ENCODE measurements around the gene ADIRF.

- TF ChIP-seq SMC3 (conservative IDR thresholded peaks at IDR 0.05; ENCODE audit: poor library complexity): no peak
- TF ChIP-seq CTCF (IDR thresholded peaks at IDR 0.05; ENCODE audit: poor library complexity, severe bottlenecking): no peak
- no peak for TF ChIP-seq TAF1 (IDR thresholded peaks at IDR 0.05; ENCODE audit: low read depth)
- TF ChIP-seq EP300 (conservative IDR thresholded peaks at IDR 0.05; ENCODE audit: poor library complexity, severe bottlenecking): no peak
These were observed 16.2 kb upstream of the ADIRF start for GRCh38 chr10:86952106-86952505.
